GM12872 (cell line): ENCODE measurements around the gene PKP1.
A peak's percentile ranks its signal among the peaks of the same experiment; 100 is the strongest.

Experiments used
- CTCF ChIP-seq: IDR thresholded peaks from 3 replicates; pipeline ENCODE4 v1.5.1; 2011; ENCODE audit warnings: low read depth, mild to moderate bottlenecking, low read length, moderate library complexity; ENCODE audit not compliant: insufficient read depth

PKP1 gene

GRCh38 chr1:201357636-201358348 is 74.5 kb downstream of the PKP1 start:
- no peak for TF ChIP-seq CTCF

GRCh38 chr1:201358596-201358995 is 75.3 kb downstream of the PKP1 start:
- no peak for TF ChIP-seq CTCF

GRCh38 chr1:201359031-201359872 is 75.9 kb downstream of the PKP1 start:
- TF ChIP-seq CTCF, result no peak

- no peak for TF ChIP-seq CTCF
These were observed 76.5 kb downstream of the PKP1 start for GRCh38 chr1:201359873-201360210.

GRCh38 chr1:201360486-201360885 is 77.2 kb downstream of the PKP1 start:
- TF ChIP-seq CTCF, result no peak

- TF ChIP-seq CTCF, result no peak
These were observed 77.8 kb downstream of the PKP1 start for GRCh38 chr1:201360901-201361651.

GRCh38 chr1:201361652-201362504 is 78.6 kb downstream of the PKP1 start:
- TF ChIP-seq CTCF, result peak; percentile 86
